ENCODE measurements around the gene TRMT44.

DNA sequence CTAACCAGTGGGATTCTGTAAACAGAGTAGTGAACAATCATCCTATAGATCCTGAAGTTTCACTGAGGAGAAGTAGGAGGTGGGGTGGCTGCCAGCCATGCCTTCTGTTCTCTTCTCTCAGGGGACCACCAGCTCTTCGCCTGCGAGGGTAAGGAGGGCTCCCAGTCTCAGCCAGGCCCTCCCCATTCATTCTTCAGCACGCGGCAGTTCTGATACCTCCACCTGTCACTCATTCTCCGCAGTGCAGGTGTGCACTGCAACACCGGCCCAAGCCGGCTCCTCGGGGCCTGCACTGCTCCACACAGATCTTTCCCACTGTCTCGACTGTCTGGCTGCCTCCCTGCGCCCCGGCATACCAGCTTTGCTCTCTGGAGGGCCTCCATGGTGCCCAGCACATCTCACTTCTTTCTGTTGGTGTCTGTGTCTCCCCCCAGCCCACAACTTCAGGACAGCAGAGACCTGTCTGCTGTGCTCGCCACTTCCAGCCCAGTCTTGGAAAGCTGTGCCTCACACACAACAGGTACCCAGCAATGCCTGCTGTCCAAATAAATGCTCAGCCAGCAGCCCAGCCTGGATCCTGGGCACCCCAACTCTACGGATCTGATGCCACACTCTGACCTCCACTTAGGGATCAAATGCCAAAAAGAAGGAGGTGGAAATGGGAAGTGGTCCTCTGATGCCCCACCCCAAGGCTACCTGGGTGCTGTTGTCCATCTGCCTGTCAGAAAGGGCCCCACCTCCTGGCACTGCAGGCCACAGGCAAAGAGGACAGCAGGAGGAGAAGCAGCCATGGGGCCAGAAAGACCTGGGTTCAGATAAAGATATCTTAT is 29.0 kb upstream of the TRMT44 start:
- no peak for TF ChIP-seq POLR2A (IDR thresholded peaks at IDR 0.05; ENCODE audit: low read length)
- TF ChIP-seq GATA1 (IDR thresholded peaks at IDR 0.05; ENCODE audit: low read depth, low read length): no peak
